Activated CD4-positive, alpha-beta T cell treated with anti-CD3 and anti-CD28 coated beads, Interleukin-10, Interleukin-2, amounts not matched to agents 100 ng/mL and 50 ng/mL, durations not matched to agents 16 hours and 8 hours (primary cell): ENCODE measurements around the gene FBLL1.
"Not testable (repeated sequence)": the region's sequence is repeated elsewhere in the genome, so short reads cannot be mapped to it uniquely, and the experiment has no call there.

ENCODE experiments used
- DNase-seq: peaks from one replicate; pipeline ENCODE4 v3.0.0-alpha.2; 2020

FBLL1 gene

GRCh38 chr5:168528521-168529373 is at the start of gene FBLL1:
Gene FBLL1, plus strand, starts transcription at chr5:168529305. Its CDS starts 200 bp downstream, at chr5:168529505.
- peak; percentile 41 for DNase-seq

GRCh38 chr5:168480601-168481000 is 48.5 kb upstream of the FBLL1 start:
- no peak for DNase-seq

DNA sequence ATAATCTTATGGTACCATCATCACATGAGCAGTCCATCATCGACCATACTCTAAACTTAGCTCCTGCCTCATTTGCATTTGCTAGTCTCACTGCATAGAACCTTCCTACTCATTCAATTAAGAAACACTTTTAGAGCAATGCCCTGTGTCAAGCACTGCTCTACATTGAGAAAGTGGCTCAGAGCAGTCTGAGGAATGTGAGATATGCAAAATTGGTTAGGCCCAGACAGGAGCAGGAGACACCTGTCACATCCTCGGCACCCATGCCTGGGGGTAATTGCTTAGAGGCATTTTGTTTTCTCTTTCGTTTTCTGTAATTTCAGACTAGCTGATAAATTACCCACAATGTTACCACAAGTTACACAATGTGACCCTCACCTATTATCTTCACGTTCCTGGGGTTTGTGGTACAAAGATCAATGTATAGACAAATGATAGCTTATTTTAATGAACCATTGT is 47.7 kb upstream of the FBLL1 start:
- DNase-seq, result peak; percentile 34

DNA sequence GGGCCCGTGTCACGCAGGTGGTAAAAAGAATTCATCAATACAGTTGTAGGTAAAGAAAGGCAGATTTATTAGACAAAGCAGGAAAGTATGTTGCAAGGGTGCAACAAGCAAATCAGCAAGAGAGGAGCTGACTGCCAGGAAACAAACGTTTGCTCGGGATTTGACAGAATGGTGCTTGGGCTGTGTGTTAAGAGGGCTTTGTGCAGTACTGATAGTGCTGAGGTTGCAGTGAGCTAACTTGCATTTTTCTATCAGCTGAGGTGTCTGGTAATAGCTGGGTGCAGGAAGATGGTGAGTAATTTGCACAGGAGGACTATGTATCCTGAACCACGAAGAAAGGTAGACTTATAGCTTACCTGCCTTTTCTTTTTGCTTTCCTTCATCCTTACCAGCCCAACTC is 46.7 kb upstream of the FBLL1 start:
- no peak for DNase-seq

- DNase-seq, result peak; percentile 95
Measured at GRCh38 chr5:168486136-168486879, 42.8 kb upstream of the FBLL1 start, which contains the start of gene RARS1. Gene RARS1, plus strand, starts transcription at chr5:168486471. Its CDS starts 28 bp downstream, at chr5:168486499.

DNA sequence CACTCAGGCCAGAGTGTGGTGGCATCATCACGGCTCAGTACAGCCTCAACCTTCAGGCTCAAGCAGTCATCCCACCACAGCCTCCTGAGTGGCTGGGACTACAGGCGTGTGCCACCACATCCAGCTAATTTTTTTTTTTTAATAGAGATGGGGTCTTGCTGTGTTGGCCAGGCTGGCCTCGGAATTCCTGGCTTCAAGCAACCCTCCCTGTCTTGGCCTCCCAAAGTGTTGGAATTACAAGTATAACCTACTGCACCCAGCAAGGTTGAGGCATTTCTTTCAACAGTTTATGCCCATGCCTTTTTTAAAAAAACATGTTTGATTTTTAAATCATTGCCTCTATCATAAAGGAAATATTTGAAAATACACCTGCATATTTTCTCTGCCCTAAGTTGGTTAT is 40.0 kb upstream of the FBLL1 start:
- no peak for DNase-seq

GRCh38 chr5:168494057-168494555 is 35.0 kb upstream of the FBLL1 start:
- no peak for DNase-seq

- DNase-seq, result no peak
Measured at GRCh38 chr5:168502563-168503237, 26.4 kb upstream of the FBLL1 start.

- DNase-seq, result no peak
Measured at GRCh38 chr5:168513861-168514428, 15.2 kb upstream of the FBLL1 start.

GRCh38 chr5:168525856-168526255 is 3.2 kb upstream of the FBLL1 start:
- DNase-seq, result no peak

DNA sequence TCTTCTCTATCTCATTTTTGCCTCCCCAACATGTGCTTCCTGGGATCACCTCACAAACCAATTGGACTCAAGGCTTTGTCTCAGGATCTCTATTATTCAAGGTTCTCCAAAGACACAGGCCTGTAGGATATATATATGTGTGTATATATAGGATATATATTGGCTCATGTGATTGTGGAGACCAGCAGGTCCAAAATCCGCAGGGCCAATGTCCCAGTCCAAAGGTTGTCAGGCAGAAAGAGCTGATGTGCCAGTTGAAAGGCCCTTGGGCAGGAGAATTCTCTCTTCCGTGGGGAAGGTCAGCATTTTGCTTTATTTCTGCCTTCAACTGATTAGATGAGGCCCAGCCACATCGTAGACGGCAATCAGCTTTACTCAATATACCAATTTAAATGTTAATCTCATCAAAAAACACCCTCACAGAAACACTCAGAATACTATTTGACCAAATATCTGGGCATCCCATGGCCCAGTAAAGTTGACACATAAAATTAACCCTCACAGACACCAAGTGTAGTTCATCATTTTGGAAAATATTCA is 1.3 kb upstream of the FBLL1 start:
- no peak for DNase-seq

GRCh38 chr5:168529374-168530234 is 499 bp downstream of the FBLL1 start:
- no peak for DNase-seq

- DNase-seq, result no peak
Measured at GRCh38 chr5:168530621-168531150, 1.6 kb downstream of the FBLL1 start.

- DNase-seq, result no peak
Measured at GRCh38 chr5:168531191-168531590, 2.1 kb downstream of the FBLL1 start.

DNA sequence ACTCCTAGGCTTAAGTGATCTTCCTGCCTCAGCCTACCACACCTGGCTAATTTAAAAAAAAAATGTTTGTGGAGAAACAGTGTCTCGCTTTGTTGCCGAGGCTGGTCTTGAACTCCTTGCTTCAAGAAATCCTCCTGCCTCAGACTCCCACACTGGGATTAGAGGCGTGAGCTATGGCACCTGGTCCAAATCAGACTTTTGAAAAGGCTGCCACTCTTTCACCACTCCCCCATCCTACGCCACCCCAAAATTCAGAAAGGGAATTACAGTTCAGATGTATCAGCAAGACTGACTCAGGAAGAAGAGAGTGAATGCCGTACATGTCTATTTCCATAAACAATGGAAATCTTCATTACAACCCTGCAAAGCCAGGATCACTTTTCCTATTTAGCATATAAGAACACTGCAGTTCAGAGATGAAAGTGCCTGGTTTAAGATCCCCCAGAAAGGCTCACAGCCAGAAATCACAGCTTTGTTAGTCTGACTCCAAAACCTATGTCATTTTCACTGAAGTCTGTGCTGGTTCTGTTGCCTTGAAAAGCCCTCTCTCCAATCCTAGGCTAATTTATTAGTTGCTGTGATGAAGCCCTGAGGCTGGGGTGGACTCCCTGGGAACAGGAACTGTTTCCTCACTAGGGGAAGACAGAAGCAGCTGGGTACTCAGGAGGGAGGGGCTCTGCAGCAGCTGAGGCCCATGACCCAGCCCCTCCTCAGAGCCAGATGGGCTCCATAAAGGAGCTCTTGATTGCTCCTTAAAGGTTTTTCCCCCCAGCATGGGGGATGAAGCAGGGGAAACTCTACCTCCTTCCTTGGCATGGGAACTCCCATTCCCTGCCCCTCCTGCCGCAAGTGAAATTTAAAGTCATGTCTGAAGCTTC is 3.1 kb downstream of the FBLL1 start:
- DNase-seq, result no peak

- DNase-seq, result not testable (repeated sequence)
Measured at GRCh38 chr5:168534351-168534750, 5.2 kb downstream of the FBLL1 start.

DNA sequence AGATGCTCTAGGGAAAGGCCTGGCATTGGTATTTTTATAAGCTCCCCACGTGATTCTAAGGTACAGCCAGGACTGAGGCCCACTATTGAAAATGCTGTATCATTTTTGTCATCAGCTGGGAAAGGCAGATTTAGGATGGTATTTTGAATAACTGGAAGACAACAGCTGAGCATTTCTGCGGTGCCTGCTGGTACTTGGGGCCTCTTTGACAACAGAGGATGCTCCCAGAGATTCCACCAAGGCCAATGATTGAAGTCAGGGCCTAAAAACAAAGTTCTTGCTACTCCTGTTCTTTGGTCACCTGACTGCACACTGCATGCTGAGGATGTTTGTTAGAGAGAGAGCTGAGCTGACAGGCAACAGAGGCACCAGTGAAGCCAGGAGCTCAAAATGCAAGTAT is 8.1 kb downstream of the FBLL1 start:
- DNase-seq, result no peak

DNA sequence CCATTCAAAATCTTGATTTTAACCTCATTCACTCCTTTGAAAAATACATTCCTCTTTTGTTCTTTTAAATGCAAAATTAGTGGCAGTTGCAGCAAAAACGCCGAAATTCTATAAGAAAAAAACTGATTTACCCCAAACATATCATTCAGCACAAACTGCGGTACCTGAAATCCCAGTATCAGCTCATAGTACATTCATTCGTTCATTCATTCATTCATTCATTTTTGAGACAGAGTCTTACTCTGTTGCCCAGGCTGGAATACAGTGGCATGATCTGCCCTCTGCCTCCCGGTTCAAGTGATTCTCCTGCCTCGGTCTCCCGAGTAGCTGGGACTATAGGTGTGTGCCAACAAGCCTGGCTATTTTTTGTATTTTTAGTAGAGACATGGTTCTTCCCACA is 20.4 kb downstream of the FBLL1 start:
- no peak for DNase-seq

DNA sequence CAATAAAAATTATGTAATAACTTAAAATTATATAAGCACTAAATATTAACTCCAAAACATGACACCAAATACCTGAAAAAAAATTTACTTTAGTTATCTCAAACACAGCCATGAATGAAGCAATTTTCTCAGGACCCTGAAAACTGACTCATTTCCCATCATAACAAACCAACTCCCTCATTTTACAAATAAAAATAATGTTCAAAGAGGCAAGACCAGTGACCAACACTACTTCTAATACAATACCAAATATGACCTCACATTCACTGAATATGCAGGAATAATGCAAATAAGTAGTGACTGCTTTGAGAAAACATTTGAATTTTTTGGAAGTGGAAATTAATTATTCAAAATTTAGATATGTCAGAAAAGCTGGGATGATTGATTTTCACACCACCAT is 21.6 kb downstream of the FBLL1 start:
- DNase-seq, result no peak

GRCh38 chr5:168552146-168552545 is 23.0 kb downstream of the FBLL1 start:
- no peak for DNase-seq
